Measurements from ENCODE around the gene SLC9A3. TPM values are rescaled to one million over a fixed set of nuclear protein-coding genes. Genes with fewer than 3 reads are reported as not detected.

SLC9A3 gene
- total RNA-seq, 4 donors from 2014 or later = 5.9 to 8.2 (median 7.6) TPM

DNA sequence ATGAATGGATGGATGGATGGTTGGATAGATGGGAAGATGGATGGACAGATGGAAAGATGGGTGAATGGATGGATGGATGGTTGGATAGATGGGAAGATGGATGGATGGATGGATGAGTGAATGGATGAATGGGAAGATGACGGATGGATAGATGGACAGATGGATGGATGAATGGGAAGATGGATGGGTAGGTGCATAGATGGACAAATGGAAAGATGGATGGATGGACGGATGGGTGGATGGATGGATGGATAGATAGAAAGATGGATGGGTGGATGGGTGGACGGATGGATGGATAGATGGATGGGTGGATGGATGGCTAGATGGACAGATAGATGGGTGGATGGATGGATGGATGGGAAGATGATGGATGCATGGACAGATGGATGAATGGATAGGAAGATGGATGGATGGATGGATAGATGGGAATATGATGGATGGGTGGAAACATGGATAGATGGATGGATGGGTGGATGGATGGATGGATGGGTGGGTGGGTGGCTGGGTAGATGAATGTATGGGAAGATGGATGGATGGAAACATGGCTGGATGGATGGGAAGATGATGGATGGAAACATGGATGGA lies 97.8 kb downstream of the SLC9A3 start:
- intact Hi-C loops (cut with DNase I) = no loop called here
- no peak for TF ChIP-seq POLR2A (IDR thresholded peaks at IDR 0.05)
- TF ChIP-seq, protein P1, sequence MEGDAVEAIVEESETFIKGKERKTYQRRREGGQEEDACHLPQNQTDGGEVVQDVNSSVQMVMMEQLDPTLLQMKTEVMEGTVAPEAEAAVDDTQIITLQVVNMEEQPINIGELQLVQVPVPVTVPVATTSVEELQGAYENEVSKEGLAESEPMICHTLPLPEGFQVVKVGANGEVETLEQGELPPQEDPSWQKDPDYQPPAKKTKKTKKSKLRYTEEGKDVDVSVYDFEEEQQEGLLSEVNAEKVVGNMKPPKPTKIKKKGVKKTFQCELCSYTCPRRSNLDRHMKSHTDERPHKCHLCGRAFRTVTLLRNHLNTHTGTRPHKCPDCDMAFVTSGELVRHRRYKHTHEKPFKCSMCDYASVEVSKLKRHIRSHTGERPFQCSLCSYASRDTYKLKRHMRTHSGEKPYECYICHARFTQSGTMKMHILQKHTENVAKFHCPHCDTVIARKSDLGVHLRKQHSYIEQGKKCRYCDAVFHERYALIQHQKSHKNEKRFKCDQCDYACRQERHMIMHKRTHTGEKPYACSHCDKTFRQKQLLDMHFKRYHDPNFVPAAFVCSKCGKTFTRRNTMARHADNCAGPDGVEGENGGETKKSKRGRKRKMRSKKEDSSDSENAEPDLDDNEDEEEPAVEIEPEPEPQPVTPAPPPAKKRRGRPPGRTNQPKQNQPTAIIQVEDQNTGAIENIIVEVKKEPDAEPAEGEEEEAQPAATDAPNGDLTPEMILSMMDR (IDR thresholded peaks at IDR 0.05) = no peak
- H3K27me3 ChIP-seq = no peaks in the 10 kb centered on the region
- H3K4me1 ChIP-seq = no peaks in the 10 kb centered on the region
- H3K9me3 ChIP-seq = no peaks in the 10 kb centered on the region
- H3K36me3 ChIP-seq = no peaks in the 10 kb centered on the region
- DNase-seq = no peak
- WGBS, 2 donors = 64 to 76% methylated on average over 3 of the region's 3 CpGs
- no peak overlapping the region for H3K4me3 ChIP-seq (replicated peaks in 1 of 3)
- no peak overlapping the region for H3K27ac ChIP-seq

DNA sequence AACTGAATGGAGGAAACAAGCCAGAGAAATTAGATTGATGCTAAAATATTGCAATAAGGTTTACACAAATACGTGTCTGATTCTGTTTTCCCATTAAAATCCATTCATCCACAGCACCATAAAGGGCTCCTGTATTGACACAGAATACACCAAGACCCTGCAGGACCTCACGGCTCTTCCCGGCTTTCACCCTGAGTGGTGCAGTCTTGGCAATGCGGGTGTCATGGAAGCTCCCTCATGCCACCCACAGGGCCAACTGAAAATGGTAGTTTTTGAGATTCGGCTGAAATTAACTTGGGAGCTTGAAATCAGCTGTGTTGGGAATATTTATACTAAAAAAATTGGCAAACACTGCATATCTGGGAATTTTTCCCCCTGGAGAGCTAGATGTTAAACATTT lies 98.5 kb downstream of the SLC9A3 start:
- DNase-seq = no peak
- Histone ChIP-seq H3K27me3 (no peaks in the 10 kb centered on the region), H3K27ac (no peak overlapping the region), H3K4me1 (no peaks in the 10 kb centered on the region), H3K9me3 (no peaks in the 10 kb centered on the region), H3K36me3 (no peaks in the 10 kb centered on the region), H3K4me3 (replicated peaks in 1 of 3) (no peak overlapping the region)
- 45 to 58% methylated on average over 5 of the region's 5 CpGs for WGBS, 2 donors
- no peak for TF ChIP-seq POLR2A (IDR thresholded peaks at IDR 0.05)
- TF ChIP-seq, protein P1 (IDR thresholded peaks at IDR 0.05) = peak in 1 of 6 experiments; percentile 11
- intact Hi-C loops (cut with DNase I) = no loop called here

DNA sequence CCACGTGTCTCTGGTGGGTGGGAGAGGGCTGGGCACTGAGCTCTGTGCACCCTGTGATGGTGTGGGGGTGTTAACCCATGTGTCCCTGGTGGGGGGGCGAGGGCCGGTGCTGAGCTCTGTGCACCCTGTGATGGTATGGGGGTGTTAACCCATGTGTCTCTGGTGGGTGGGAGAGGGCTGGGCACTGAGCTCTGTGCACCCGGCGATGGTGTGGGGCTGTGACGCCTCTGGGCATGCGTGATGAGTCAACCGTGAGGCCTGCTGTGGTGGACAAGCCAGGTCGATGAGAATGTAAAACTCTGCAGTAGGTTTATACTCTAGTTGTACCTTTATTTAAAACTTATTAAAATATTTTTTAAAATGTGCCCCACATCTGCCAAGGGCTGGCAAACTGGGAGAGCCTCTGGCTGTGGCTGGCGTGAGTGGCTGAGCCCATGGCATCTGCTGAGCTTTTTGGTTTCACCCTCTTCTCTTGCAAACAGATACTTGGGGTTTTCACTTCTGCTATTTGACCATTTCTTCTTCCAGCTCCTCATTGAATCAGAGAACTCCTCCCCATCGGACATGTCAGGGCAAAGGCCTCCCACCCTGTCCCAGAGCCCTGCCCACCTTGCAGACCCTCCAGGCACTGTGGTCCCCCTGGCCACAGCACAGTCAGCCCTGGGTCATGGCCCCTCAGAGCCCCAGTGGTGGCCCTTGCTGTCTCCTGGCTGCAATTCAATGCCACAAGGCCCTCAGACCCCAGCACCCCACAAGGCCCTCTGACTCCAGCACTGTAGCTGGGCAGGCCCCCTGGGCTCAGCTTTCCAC lies 99.7 kb downstream of the SLC9A3 start:
- H3K36me3 ChIP-seq = no peaks in the 10 kb centered on the region
- TF ChIP-seq, protein P1 (IDR thresholded peaks at IDR 0.05) = no peak
- no peak for TF ChIP-seq POLR2A (IDR thresholded peaks at IDR 0.05)
- no peak overlapping the region for H3K27ac ChIP-seq
- intact Hi-C loops (cut with DNase I) = no loop called here
- no peaks in the 10 kb centered on the region for H3K27me3 ChIP-seq
- no peaks in the 10 kb centered on the region for H3K9me3 ChIP-seq
- 78 to 82% methylated on average over 9 to 10 of the region's 11 CpGs for WGBS, 2 donors
- H3K4me3 ChIP-seq (replicated peaks in 1 of 3) = no peak overlapping the region
- H3K4me1 ChIP-seq = no peaks in the 10 kb centered on the region
- no peak for DNase-seq

DNA sequence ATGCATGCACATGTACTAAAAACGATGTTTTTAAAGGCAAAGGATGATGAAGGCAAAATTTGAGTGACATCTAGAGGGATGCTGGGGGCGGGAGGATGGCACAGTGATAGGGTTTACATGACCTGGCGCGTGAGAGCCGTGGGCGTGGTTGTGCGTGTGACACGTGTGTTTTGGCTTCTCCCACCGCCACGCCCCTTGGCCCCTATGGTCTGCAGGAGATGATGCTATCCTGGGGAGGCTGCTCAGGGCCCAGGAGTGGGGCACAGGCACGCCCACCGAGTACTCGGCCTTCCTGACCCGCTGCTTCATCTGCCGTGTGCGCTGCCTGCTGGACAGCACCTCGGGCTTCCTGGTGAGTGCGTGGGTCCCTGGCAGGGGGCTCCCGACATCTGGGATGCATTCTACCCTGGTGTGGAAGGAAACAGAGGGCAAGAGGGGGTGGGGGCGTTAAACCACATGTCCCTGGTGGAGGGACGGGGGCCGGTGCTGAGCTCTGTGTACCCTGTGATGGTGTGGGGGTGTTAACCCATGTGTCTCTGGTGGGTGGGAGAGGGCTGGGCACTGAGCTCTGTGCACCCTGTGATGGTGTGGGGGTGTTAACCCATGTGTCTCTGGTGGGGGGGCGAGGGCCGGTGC lies 100.5 kb downstream of the SLC9A3 start:
- no peaks in the 10 kb centered on the region for H3K9me3 ChIP-seq
- H3K36me3 ChIP-seq = no peaks in the 10 kb centered on the region
- DNase-seq = no peak
- H3K27me3 ChIP-seq = no peaks in the 10 kb centered on the region
- no peak for TF ChIP-seq POLR2A (IDR thresholded peaks at IDR 0.05)
- TF ChIP-seq, protein P1 (IDR thresholded peaks at IDR 0.05) = no peak
- no peak overlapping the region for H3K4me3 ChIP-seq (replicated peaks in 1 of 3)
- no peak overlapping the region for H3K27ac ChIP-seq
- no peaks in the 10 kb centered on the region for H3K4me1 ChIP-seq
- intact Hi-C loops (cut with DNase I) = no loop called here
- 87 to 88% methylated on average over 20 to 24 of the region's 24 CpGs for WGBS, 2 donors

DNA sequence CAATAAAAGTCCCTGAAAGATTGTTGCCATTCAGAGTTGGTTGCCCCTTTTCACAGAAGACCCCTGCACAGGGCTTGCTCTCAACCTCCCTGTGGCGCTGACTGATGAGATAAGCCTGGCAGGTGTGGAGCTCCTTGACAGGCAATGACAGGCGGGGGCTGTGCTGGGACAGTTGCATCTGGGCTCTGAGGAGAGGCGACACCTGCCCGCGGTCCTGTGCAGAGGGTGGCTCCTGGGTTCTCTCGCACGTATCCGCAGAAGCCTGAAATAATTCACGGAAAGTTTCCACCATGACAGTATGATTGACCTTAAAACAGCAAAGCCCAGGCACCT lies 101.0 kb downstream of the SLC9A3 start:
- H3K4me3 ChIP-seq (replicated peaks in 1 of 3) = no peak overlapping the region
- H3K27me3 ChIP-seq = no peaks in the 10 kb centered on the region
- no peaks in the 10 kb centered on the region for H3K4me1 ChIP-seq
- WGBS, 2 donors = 82 to 93% methylated on average over 9 of the region's 9 CpGs
- H3K27ac ChIP-seq = no peak overlapping the region
- intact Hi-C loops (cut with DNase I) = no loop called here
- no peaks in the 10 kb centered on the region for H3K36me3 ChIP-seq
- no peak for DNase-seq
- no peaks in the 10 kb centered on the region for H3K9me3 ChIP-seq
- no peak for TF ChIP-seq POLR2A (IDR thresholded peaks at IDR 0.05)
- TF ChIP-seq, protein P1 (IDR thresholded peaks at IDR 0.05) = no peak
